ENCODE measurements around the gene FAM133A.

- TF ChIP-seq CTCF (IDR thresholded peaks at IDR 0.05) (no peak), POLR2A (IDR thresholded peaks at IDR 0.05) (no peak)
These were observed 24.6 kb upstream of the FAM133A start for GRCh38 chrX:93649381-93649780.

All from body of pancreas (tissue), 4 donors.